Coronary artery (tissue), 2 donors: ENCODE measurements around the gene SMAD6.

Experiments used
- DNase-seq: peaks from one replicate; pipeline ENCODE4 v3.0.0-alpha.2; 2017; ENCODE audit warnings: low spot score
- H3K27ac ChIP-seq, 2 donors: fragments of 200-600 bp; sonication (generic); one replicate each; pipeline ENCODE4 v1.5.1; 2016 to 2019
- H3K4me3 ChIP-seq: fragments of 200-600 bp; sonication (generic); 2 replicates; pipeline ENCODE4 v1.5.1; 2016; ENCODE audit warnings: mild to moderate bottlenecking, moderate library complexity
- CTCF ChIP-seq: fragments of 200-600 bp; sonication (generic); IDR thresholded peaks from one replicate; pipeline ENCODE4 v1.5.1; 2019; ENCODE audit warnings: antibody characterized with exemption

SMAD6 gene

GRCh38 chr15:66675446-66675845 lies 26.6 kb upstream of the SMAD6 start:
- no peak for DNase-seq
- no peak for TF ChIP-seq CTCF
- Histone ChIP-seq H3K27ac (no peak overlapping the region), H3K4me3 (no peak overlapping the region)

DNA sequence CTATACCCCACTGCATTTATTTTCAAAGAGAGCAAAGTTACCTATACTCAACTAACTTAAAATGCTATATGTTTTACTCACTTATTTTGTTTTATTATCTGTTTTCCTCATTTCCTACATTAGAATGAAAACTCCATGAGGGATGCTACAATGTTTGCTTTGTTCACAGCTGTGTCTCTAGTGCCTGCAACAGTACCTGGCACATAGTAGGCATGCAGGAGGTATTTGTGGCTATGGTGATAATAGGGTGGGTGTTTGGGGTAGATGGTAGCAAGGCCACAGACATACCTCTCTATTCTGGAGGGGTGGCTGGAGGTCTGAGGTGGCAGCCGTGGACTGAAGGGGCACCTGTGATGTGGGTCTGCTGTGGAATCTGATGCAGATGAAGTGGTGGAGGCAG lies 24.7 kb upstream of the SMAD6 start:
- TF ChIP-seq CTCF = no peak
- Histone ChIP-seq H3K27ac (no peak overlapping the region), H3K4me3 (no peak overlapping the region)
- DNase-seq = no peak

GRCh38 chr15:66679061-66679656 lies 22.9 kb upstream of the SMAD6 start:
- no peak for TF ChIP-seq CTCF
- Histone ChIP-seq H3K4me3 (no peak overlapping the region), H3K27ac (peak overlapping the region in 1 of 2 donors; percentile 18)
- DNase-seq = no peak

DNA sequence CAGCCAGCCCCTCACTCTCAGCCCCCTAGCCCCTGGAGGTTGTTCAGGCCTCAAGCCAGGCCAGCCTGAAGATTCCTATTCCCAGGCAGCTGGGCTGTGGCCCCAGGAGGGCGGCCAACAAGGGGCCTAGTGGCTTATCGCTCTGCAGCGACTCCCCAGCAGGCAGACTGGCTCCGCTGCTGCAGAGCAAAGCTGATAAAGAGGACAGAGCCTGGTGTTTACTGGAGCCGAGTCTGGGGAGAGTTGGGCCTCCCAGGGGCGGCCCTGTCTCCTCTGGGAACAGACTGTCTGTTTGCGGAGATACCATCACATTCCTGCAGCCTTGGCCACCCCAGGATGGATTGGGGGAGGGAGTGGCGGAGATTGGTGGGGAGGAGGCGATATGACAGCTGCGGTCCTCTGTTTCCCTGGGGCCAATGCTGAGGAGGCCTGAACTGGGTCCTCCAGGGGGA lies 22.4 kb upstream of the SMAD6 start:
- Histone ChIP-seq H3K4me3 (no peak overlapping the region), H3K27ac (peak overlapping the region in 1 of 2 donors; percentile 18)
- DNase-seq = no peak
- TF ChIP-seq CTCF = no peak

- DNase-seq = no peak
- Histone ChIP-seq H3K27ac (peak overlapping the region in 1 of 2 donors; percentile 14), H3K4me3 (no peak overlapping the region)
- no peak for TF ChIP-seq CTCF
Observed at GRCh38 chr15:66680502-66680901, 21.5 kb upstream of the SMAD6 start.

DNA sequence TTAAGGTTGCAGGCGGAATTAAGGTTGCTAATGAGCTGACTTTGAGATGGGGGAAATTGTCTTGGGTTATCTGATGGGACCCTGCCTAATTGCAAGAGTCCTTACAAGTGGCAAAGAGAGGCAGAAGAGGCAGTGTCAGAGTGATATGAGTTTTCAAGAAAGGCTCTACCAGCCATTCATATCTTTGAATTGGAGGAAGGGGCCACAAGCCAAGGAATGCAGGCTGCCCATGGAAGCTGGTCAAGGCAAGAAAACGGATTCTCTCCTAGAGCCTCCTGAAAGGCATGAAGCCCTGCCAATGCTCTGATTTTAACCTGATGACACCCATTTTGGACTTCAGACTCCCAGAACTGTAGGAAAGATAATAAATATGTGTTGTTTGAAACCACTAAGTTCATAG lies 20.6 kb upstream of the SMAD6 start:
- Histone ChIP-seq H3K27ac (no peak overlapping the region), H3K4me3 (no peak overlapping the region)
- no peak for DNase-seq
- no peak for TF ChIP-seq CTCF

DNA sequence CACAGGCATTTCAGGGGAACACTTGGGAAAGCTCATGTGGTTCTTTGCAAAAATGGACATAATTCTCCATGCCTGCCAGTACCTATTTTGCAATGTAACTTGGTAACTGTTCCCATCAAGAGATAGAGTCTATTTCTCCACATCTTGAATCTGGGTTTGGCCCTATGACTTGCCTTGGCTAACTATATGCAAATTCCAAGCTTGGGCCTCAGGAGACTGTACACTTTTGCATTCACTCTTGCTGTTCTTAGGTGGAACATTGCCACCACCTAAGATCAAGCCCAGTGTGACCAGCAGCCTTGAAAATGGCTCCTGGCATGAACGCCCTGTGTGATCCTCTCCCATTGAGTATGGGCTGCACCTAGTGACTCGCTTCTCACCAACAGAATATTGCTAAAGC lies 19.8 kb upstream of the SMAD6 start:
- Histone ChIP-seq H3K27ac (no peak overlapping the region), H3K4me3 (no peak overlapping the region)
- no peak for DNase-seq
- no peak for TF ChIP-seq CTCF
